IMR-90 (cell line): ENCODE measurements around the gene ALKBH5. TPM values are rescaled to one million over a fixed set of nuclear protein-coding genes. Genes with fewer than 3 reads are reported as not detected.

Experiments used
- ATAC-seq: fragments of 200-7000 bp; cut with Tn5 transposase; 2 replicates; pipeline ENCODE4 v1.9.1; 2020; ENCODE audit warnings: low read depth, mild to moderate bottlenecking, moderate library complexity
- BruUV-seq: library from RNA; stranded (reverse); fragments of 400-500 nt; replicated peaks from 2 replicates; lab custom pipeline; 2021; lab: Mats Ljungman, UMichigan
- CTCF ChIA-PET: fragments of 300-600 bp; formaldehyde crosslinking; extraction: SDS; loops from one replicate; lab custom pipeline; 2021; ENCODE audit warnings: antibody characterized with exemption; lab: Yijun Ruan, JAX
- POLR2A ChIA-PET: fragments of 300-600 bp; sonication (Branson Sonifier 250); formaldehyde crosslinking; loops from one replicate; lab custom pipeline; 2022; ENCODE audit warnings: antibody characterized with exemption; ENCODE audit not compliant: unreplicated experiment; lab: Charles Lee
- DNase-seq: peaks from one replicate; pipeline ENCODE4 v3.0.0; 2013
- H2AFZ ChIP-seq: replicated peaks from 2 replicates; pipeline ENCODE3; 2013; ENCODE audit warnings: low read length, mild to moderate bottlenecking; ENCODE audit not compliant: poor library complexity
- H2AK5ac ChIP-seq: 2 replicates; pipeline ENCODE4 v1.6.1; 2013; ENCODE audit warnings: low read depth, low read length, inconsistent platforms
- H2AK9ac ChIP-seq: replicated peaks from 2 replicates; pipeline ENCODE3; 2013; ENCODE audit warnings: mild to moderate bottlenecking, low read depth, low read length, moderate library complexity; ENCODE audit not compliant: poor library complexity
- H2BK120ac ChIP-seq: 2 replicates; pipeline ENCODE4 v1.6.1; 2013; ENCODE audit warnings: low read depth, low read length, inconsistent platforms
- H2BK15ac ChIP-seq: 3 replicates; pipeline ENCODE4 v1.6.1; 2013; ENCODE audit warnings: low read depth, low read length, inconsistent platforms
- H2BK20ac ChIP-seq: 2 replicates; pipeline ENCODE4 v1.6.1; 2013; ENCODE audit warnings: low read depth, mild to moderate bottlenecking, inconsistent platforms, low read length, moderate library complexity
- H2BK5ac ChIP-seq: 2 replicates; pipeline ENCODE4 v1.6.1; 2013; ENCODE audit warnings: mild to moderate bottlenecking, low read depth, low read length, inconsistent platforms; ENCODE audit not compliant: poor library complexity, severe bottlenecking
- H3K14ac ChIP-seq: replicated peaks from 2 replicates; pipeline ENCODE4 v1.6.1; 2013; ENCODE audit warnings: low read depth, low read length, inconsistent platforms
- H3K18ac ChIP-seq: 2 replicates; pipeline ENCODE4 v1.6.1; 2013; ENCODE audit warnings: low read depth, low read length, control low read depth
- H3K23ac ChIP-seq: 2 replicates; pipeline ENCODE4 v1.6.1; 2013; ENCODE audit warnings: low read depth, low read length, inconsistent platforms
- H3K27ac ChIP-seq: 2 replicates; pipeline ENCODE4 v1.5.1; 2013; ENCODE audit warnings: mild to moderate bottlenecking, control low read depth, low read length; ENCODE audit not compliant: insufficient read depth
- H3K27me3 ChIP-seq: 2 replicates; pipeline ENCODE4 v1.6.1; 2013; ENCODE audit warnings: low read length; ENCODE audit not compliant: control insufficient read depth, insufficient read depth
- H3K36me3 ChIP-seq: 2 replicates; pipeline ENCODE4 v1.6.1; 2013; ENCODE audit warnings: low read length, mixed read lengths; ENCODE audit not compliant: control insufficient read depth, insufficient read depth
- H3K4ac ChIP-seq: 2 replicates; pipeline ENCODE4 v1.6.1; 2013; ENCODE audit warnings: low read depth, low read length, inconsistent platforms
- H3K4me1 ChIP-seq: 2 replicates; pipeline ENCODE4 v1.6.1; 2013; ENCODE audit warnings: low read length, mixed read lengths; ENCODE audit not compliant: control insufficient read depth, insufficient read depth
- H3K4me2 ChIP-seq: 2 replicates; pipeline ENCODE4 v1.6.1; 2013; ENCODE audit warnings: low read depth, mild to moderate bottlenecking, control low read depth, low read length, moderate library complexity
- H3K4me3 ChIP-seq: 2 replicates; pipeline ENCODE4 v1.5.1; 2013; ENCODE audit warnings: low read depth, mild to moderate bottlenecking, control low read depth, low read length, moderate library complexity; ENCODE audit not compliant: insufficient read depth
- H3K56ac ChIP-seq: 2 replicates; pipeline ENCODE4 v1.6.1; 2013; ENCODE audit warnings: low read length, inconsistent platforms; ENCODE audit not compliant: insufficient read depth; ENCODE audit errors: extremely low read depth
- H3K79me1 ChIP-seq, 2 experiments: 2 replicates each; pipeline ENCODE4 v1.6.1; 2013; ENCODE audit warnings: low read length in 2 of 2, inconsistent platforms in 1 of 2, low read depth in 1 of 2
- H3K9ac ChIP-seq: 2 replicates; pipeline ENCODE4 v1.6.1; 2013; ENCODE audit warnings: low read depth, low read length, control low read depth
- H3K9me1 ChIP-seq: 2 replicates; pipeline ENCODE4 v1.6.1; 2013; ENCODE audit warnings: low read length, inconsistent platforms; ENCODE audit not compliant: insufficient read depth
- H3K9me3 ChIP-seq: 2 replicates; pipeline ENCODE4 v1.6.1; 2013; ENCODE audit warnings: low read length; ENCODE audit not compliant: control insufficient read depth, insufficient read depth
- H4K20me1 ChIP-seq: 2 replicates; pipeline ENCODE4 v1.6.1; 2013; ENCODE audit warnings: low read length, inconsistent platforms; ENCODE audit not compliant: insufficient read depth
- H4K5ac ChIP-seq: 2 replicates; pipeline ENCODE4 v1.6.1; 2013; ENCODE audit warnings: mild to moderate bottlenecking, low read depth, low read length, control low read depth
- H4K8ac ChIP-seq, 2 experiments: 2 replicates each; pipeline ENCODE4 v1.6.1; 2013; ENCODE audit warnings: low read depth in 2 of 2, low read length in 2 of 2, control low read depth in 1 of 2, inconsistent platforms in 1 of 2
- H4K91ac ChIP-seq: 2 replicates; pipeline ENCODE4 v1.6.1; 2013; ENCODE audit warnings: low read depth, low read length, inconsistent platforms; ENCODE audit not compliant: insufficient read depth
- BHLHE40 ChIP-seq: fragments of 150-350 bp; IDR thresholded peaks from 2 replicates; pipeline ENCODE4 v1.6.1; 2016; ENCODE audit warnings: mild to moderate bottlenecking, low read depth, low read length
- CEBPB ChIP-seq: IDR thresholded peaks from 2 replicates; pipeline ENCODE4 v1.6.1; 2012; ENCODE audit warnings: low read depth, low read length, improper control_type of control experiment
- CHD1 ChIP-seq: IDR thresholded peaks from 2 replicates; pipeline ENCODE4 v1.6.1; 2012; ENCODE audit warnings: low read depth, low read length, improper control_type of control experiment
- MAZ ChIP-seq: IDR thresholded peaks from 2 replicates; pipeline ENCODE4 v1.6.1; 2012; ENCODE audit warnings: low read depth, mild to moderate bottlenecking, low read length, improper control_type of control experiment, moderate library complexity, borderline replicate concordance
- MXI1 ChIP-seq: IDR thresholded peaks from 2 replicates; pipeline ENCODE4 v1.6.1; 2012; ENCODE audit warnings: low read depth, mild to moderate bottlenecking, low read length, moderate library complexity, borderline replicate concordance
- NFE2L2 ChIP-seq: fragments of 150-350 bp; IDR thresholded peaks from 2 replicates; pipeline ENCODE4 v1.6.1; 2016; ENCODE audit warnings: low read depth, mild to moderate bottlenecking, low read length
- POLR2A ChIP-seq: IDR thresholded peaks from 2 replicates; pipeline ENCODE4 v1.6.1; 2012; ENCODE audit warnings: mild to moderate bottlenecking, low read depth, low read length
- RAD21 ChIP-seq: IDR thresholded peaks from 2 replicates; pipeline ENCODE4 v1.6.1; 2012; ENCODE audit warnings: low read length, improper control_type of control experiment
- RCOR1 ChIP-seq: IDR thresholded peaks from 2 replicates; pipeline ENCODE4 v1.6.1; 2012; ENCODE audit warnings: mild to moderate bottlenecking, low read length, improper control_type of control experiment; ENCODE audit not compliant: insufficient replicate concordance
- SMC3 ChIP-seq: fragments of 150-350 bp; IDR thresholded peaks from 2 replicates; pipeline ENCODE4 v1.6.1; 2016; ENCODE audit warnings: low read depth, mild to moderate bottlenecking, antibody characterized with exemption, low read length, moderate library complexity
- WGBS, 2 experiments: methylation state at CpG; one replicate each; pipeline versions ENCODE4 v1.1.5 to v1.1.7; 2013; ENCODE audit warnings: missing lambda C conversion rate in 2 of 2; ENCODE audit not compliant: insufficient read length in 1 of 2; ENCODE audit errors: extremely low coverage in 2 of 2; 5-methylcytosine and 5-hydroxymethylcytosine counted together
- dilution Hi-C: fragments of 300-500 bp; cut with HindIII; formaldehyde crosslinking; loops from one replicate; pipeline ENCODE4 v1.14.3; 2018; ENCODE audit warnings: low sequenced_read_pairs; ENCODE audit not compliant: unreplicated experiment
- in situ Hi-C: fragments of 300-500 bp; cut with MboI; formaldehyde crosslinking; loops from 3 replicates; pipeline ENCODE4 v1.14.3; 2019; ENCODE audit warnings: low sequenced_read_pairs, inconsistent platforms, mixed read lengths
- intact Hi-C: fragments of 100-400 bp; cut with micrococcal nuclease; formaldehyde crosslinking; loops from 2 replicates; pipeline ENCODE4 v1.10.0; 2022
- polyA plus RNA-seq, 3 experiments: library from polyadenylated mRNA; depleted of rRNA; stranded (reverse); fragments of >200 nt; gene quantifications; 2 replicates each; pipeline ENCODE4 v1.2.3, GENCODE V29; 2012; ENCODE audit warnings: low replicate concordance in 1 of 3
- total RNA-seq: library from RNA; depleted of rRNA; stranded (reverse); fragments of >200 nt; gene quantifications from 2 replicates; pipeline ENCODE4 v1.2.3, GENCODE V29; 2012
- TF ChIP-seq, protein P1 (sequence below): fragments of 150-350 bp; IDR thresholded peaks from 2 replicates; pipeline ENCODE4 v1.6.1; 2017; ENCODE audit warnings: mild to moderate bottlenecking, antibody characterized with exemption, low read length, low read depth
- TF ChIP-seq, protein P2 (sequence below): fragments of 150-350 bp; IDR thresholded peaks from 2 replicates; pipeline ENCODE4 v1.6.1; 2016; ENCODE audit warnings: low read depth, mild to moderate bottlenecking, low read length, moderate library complexity, borderline replicate concordance
- TF ChIP-seq, protein P3 (sequence below): conservative IDR thresholded peaks from 2 replicates; pipeline ENCODE4 v1.5.1; 2012; ENCODE audit warnings: mild to moderate bottlenecking, low read depth, low read length, improper control_type of control experiment

ALKBH5 gene
- total and polyA plus RNA-seq, 2 of the 4 experiments (the other 2 are of a cell fraction) = 57.6 to 79.6 TPM

DNA sequence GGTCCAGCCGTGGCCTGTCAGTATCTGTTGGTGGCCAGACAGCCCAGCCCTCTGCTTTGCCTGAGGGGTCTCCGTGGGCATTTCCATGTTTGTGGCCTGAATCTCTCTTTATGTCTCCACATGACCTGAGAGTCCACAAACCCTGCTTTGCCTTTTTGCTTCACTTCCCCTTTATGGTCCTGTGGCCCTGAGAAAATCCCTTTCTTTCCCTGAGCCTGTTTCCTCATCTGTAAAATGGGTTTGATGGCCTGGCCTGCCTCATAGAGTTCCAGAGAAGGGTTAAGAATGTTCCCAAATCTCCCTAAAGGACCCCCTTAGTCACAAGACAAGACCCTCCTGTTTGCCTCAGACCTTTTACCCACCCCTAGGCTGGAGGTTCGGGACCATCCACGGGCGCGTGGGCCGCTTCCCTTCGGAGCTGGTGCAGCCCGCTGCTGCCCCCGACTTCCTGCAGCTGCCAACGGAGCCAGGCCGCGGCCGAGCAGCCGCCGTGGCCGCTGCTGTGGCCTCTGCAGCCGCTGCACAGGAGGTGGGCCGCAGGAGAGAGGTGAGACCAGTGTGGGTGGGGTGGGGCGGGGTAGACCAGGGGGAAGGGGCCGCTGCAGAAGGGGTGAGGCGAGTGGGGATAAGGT is 26.2 kb upstream of the ALKBH5 start:
- no peak overlapping the region for H3K23ac ChIP-seq
- no peak overlapping the region for H4K91ac ChIP-seq
- no peak overlapping the region for H3K27ac ChIP-seq
- H3K9me1 ChIP-seq = peaks cover 18% of the 10 kb centered on the region
- no peak overlapping the region for H3K4ac ChIP-seq
- H2AK9ac ChIP-seq = no peak overlapping the region
- peaks cover 5% of the 10 kb centered on the region; the same call in 1 of the 2 replicates for H3K4me1 ChIP-seq
- dilution Hi-C loops (no loop called here), intact Hi-C loops (no loop called here), in situ Hi-C loops (no loop called here)
- H3K36me3 ChIP-seq = no peaks in the 10 kb centered on the region
- no peaks in the 10 kb centered on the region; the same call in 1 of the 2 replicates for H3K27me3 ChIP-seq
- H3K14ac ChIP-seq = no peak overlapping the region
- H2BK20ac ChIP-seq = no peak overlapping the region
- peak overlapping the region; percentile 31; the same call in 1 of the 2 replicates for H2AK5ac ChIP-seq
- H2BK15ac ChIP-seq = no peak overlapping the region
- no peak for ATAC-seq
- ChIA-PET CTCF (no interaction called here), POLR2A (no interaction called here)
- TF ChIP-seq MXI1 (no peak), CEBPB (no peak), SMC3 (no peak), MAZ (no peak), BHLHE40 (no peak), CHD1 (no peak), POLR2A (no peak), NFE2L2 (no peak), RCOR1 (no peak), RAD21 (no peak)
- TF ChIP-seq, protein P1, sequence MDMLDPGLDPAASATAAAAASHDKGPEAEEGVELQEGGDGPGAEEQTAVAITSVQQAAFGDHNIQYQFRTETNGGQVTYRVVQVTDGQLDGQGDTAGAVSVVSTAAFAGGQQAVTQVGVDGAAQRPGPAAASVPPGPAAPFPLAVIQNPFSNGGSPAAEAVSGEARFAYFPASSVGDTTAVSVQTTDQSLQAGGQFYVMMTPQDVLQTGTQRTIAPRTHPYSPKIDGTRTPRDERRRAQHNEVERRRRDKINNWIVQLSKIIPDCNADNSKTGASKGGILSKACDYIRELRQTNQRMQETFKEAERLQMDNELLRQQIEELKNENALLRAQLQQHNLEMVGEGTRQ = no peak
- TF ChIP-seq, protein P2, sequence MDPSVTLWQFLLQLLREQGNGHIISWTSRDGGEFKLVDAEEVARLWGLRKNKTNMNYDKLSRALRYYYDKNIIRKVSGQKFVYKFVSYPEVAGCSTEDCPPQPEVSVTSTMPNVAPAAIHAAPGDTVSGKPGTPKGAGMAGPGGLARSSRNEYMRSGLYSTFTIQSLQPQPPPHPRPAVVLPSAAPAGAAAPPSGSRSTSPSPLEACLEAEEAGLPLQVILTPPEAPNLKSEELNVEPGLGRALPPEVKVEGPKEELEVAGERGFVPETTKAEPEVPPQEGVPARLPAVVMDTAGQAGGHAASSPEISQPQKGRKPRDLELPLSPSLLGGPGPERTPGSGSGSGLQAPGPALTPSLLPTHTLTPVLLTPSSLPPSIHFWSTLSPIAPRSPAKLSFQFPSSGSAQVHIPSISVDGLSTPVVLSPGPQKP = no peak
- TF ChIP-seq, protein P3, sequence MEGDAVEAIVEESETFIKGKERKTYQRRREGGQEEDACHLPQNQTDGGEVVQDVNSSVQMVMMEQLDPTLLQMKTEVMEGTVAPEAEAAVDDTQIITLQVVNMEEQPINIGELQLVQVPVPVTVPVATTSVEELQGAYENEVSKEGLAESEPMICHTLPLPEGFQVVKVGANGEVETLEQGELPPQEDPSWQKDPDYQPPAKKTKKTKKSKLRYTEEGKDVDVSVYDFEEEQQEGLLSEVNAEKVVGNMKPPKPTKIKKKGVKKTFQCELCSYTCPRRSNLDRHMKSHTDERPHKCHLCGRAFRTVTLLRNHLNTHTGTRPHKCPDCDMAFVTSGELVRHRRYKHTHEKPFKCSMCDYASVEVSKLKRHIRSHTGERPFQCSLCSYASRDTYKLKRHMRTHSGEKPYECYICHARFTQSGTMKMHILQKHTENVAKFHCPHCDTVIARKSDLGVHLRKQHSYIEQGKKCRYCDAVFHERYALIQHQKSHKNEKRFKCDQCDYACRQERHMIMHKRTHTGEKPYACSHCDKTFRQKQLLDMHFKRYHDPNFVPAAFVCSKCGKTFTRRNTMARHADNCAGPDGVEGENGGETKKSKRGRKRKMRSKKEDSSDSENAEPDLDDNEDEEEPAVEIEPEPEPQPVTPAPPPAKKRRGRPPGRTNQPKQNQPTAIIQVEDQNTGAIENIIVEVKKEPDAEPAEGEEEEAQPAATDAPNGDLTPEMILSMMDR = no peak
- H3K79me1 ChIP-seq = no peaks in the 10 kb centered on the region
- H4K8ac ChIP-seq = peak overlapping the region; percentile 52 to 91; a peak in 3 of 4 replicates
- H2BK120ac ChIP-seq = no peak overlapping the region
- H2AFZ ChIP-seq = peak overlapping the region; percentile 92
- H4K5ac ChIP-seq = peak overlapping the region; percentile 60
- no peak for DNase-seq
- no peak overlapping the region for H3K56ac ChIP-seq
- no TSS peak for BruUV-seq
- H4K20me1 ChIP-seq = no peaks in the 10 kb centered on the region
- no peak overlapping the region for H3K9ac ChIP-seq
- WGBS, 2 experiments = 100% methylated on average over 2 of the region's 22 CpGs; no CpG with 5 or more reads in 1 of the 2 experiments
- no peak overlapping the region for H3K4me2 ChIP-seq
- no peaks in the 10 kb centered on the region for H3K9me3 ChIP-seq
- no peak overlapping the region for H2BK5ac ChIP-seq
- H3K4me3 ChIP-seq = no peak overlapping the region
- H3K18ac ChIP-seq = no peak overlapping the region
